Stimulated activated CD8-positive, alpha-beta memory T cell treated with anti-CD3 and anti-CD28 coated beads, Interleukin-7, amount 100 ng/mL, for 48 hours (primary cell): ENCODE measurements around the gene LRRC58.
"Not testable (repeated sequence)": the region's sequence is repeated elsewhere in the genome, so short reads cannot be mapped to it uniquely, and the experiment has no call there.

Experiments used
- DNase-seq, 2 donors: peaks; one replicate each; pipeline ENCODE4 v3.0.0-alpha.2; 2020; ENCODE audit warnings: low read depth in 1 of 2; ENCODE audit errors: extremely low read depth in 1 of 2

Gene LRRC58

DNA sequence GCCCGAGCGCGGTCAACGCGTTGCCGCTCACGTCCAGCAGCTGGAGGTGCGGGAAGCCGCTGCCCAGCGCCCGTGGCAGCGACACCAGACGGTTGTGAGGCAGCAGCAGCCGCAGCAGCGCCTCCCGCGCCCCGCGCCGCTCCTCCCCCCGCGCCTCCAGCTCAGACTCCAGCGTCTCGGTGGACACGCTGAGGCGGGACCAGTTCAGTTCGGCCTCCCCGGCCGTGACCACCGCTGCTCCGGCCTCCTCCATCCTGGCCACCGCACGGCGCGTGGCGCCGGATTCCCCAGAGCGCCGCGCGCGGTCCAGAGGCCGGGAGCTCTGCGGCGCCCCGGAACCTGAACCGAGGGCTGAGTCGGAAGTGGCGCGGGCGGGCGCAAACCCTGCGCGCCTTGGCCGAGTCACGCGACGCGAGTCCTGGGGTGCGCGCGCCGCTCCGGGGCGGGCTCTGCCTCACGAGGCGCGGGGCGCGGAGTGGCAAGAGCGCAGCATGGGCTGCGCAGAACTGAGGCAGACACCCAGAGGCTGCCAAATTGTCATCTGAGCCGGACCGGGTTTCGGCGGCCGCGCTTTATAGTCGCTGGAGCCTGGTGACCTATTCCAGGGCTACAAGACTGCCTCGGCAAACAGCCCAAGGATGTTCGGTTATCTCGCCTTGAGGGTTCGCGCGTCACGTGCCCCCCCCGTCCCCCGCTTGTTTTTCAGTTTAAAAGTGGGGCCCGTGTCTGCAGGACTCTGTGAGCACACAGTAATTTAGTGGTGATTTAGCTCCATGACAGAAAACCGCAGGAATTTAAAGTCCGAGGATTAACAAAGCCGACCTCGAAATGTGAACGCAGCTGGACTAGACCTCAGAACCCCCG, at the start of gene LRRC58:
Gene LRRC58 (minus strand): TSS at position 364 of the 864 bp plus-strand sequence. CDS start 111 bp downstream, at position 253.
- peak; percentile 75 to 80 for DNase-seq

DNA sequence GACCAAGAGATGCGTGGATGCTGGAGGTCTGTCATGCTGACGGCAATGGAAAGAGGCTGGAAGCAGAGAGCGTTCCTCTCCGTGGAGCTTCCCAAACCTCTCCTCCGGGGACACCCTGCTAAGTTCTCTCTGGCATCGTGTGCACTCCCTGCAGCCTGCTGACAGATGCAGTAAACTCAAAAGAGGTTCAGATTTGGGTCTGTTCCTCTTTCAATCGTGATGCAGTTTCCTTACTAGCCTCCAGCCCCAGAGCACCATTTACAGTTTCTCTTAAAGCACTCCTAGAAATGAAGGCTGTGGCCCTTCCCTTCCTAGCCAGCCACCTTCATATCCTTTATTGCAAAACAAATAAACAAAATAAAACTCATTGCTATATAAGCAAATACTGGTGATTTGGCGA, 47.3 kb upstream of the LRRC58 start:
- no peak for DNase-seq

DNA sequence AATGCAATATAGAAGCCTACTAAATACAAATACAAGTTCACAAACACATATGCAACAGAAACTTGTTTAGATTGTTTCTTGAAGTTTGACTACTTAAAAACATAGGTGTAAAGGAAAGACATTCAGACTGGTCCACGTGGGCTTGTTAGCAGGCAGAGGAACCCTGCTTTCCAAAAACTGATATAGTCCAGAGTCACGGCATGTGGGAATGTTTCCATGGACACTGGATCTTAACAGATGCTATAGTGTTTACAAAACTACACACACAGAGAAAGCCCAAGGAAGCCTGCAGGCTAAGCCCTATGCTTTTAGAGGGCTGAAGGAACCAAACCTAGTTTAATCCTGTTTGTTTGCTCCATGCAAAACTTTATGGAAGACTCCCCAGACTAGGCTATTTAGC, 45.2 kb upstream of the LRRC58 start:
- no peak for DNase-seq

DNA sequence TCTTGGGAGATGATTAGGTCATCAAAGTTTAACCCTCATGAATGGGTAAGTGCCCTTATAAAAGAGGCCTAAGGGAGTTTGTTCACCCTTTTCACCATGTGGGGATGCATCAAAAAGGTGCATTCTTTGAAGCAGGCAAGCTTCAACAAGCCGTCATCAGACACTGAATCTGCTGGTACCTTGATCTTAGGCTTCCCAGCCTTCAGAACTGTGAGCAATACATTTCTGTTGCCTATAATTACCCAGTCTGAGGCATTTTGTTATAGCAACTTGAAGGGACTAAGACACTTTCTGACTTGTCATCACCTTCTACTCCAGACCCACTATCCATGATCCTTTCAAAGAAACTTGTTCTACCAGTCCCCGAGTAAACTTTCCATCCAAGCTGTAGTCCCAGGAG, 44.6 kb upstream of the LRRC58 start:
- no peak for DNase-seq

DNA sequence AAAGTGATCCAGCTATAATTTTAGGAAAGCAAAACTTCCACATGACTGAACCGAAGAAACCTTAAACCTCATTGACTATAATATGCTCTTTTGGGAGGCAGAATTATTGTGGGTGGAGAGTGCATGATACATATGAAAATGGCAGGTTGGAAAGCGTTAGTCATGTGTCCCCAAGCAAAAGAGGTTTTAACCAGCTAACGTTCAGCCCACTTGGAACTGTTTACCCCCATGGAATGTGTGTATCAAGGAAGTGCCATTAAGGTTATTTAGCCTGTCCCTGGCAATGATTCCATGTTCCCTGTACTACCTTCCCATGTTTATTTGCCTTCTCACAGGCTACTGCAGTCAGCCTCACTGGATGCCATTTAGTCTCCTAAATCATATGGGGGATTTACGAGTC, 44.1 kb upstream of the LRRC58 start:
- no peak for DNase-seq

DNA sequence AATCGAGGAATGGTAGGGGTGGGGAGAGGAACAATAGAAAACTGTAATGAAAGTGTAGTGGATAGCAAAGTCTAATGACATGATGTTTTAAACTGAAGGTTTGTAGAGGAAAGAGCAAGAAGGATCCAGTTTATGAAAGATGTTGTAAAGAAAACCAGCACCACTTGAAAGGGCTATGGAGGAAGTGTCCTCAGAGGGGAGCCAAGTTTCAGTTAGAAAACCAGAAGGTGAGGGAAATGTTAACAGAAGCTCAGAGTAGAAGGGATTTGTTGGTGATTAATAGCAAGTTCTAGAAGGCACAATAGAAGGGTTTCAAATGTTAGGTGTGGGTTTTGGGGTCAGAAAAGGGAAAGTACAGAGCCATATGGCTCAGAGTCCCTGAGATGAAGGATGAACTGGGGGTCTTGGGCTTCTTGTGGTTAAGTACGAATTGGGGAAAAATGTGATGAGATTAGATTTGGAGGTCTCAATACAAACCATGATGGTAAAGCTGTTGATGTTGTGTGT, 33.8 kb upstream of the LRRC58 start:
- no peak for DNase-seq

DNA sequence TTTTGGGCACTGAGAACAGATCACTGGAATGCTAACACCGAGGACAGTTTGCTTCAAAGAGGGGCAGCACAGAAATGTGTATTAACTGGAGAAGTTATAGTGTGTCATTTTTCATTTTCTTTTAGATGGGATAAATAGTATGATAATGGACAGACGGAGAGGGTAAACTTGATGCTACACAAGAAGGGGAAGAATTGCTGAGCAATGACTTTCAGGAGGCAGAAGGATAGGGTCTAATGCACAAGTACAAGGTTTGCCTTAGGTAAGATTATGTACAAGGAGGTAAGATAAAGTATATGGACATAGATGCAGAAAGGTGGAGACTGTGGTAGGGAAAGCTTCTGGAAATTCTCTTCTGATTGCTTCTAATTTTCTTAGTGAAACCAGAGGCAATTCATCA, 32.3 kb upstream of the LRRC58 start:
- no peak for DNase-seq

DNA sequence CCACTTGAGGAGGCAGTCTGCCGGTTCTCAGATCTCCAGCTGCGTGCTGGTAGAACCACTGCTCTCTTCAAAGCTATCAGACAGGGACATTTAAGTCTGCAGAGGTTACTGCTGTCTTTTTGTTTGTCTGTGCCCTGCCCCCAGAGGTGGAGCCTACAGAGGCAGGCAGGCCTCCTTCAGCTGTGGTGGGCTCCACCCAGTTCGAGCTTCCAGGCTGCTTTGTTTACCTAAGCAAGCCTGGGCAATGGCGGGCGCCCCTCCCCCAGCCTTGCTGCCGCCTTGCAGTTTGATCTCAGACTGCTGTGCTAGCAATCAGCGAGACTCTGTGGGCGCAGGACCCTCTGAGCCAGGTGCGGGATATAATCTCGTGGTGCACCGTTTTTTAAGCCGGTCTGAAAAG, 28.8 kb upstream of the LRRC58 start:
- not testable (repeated sequence) for DNase-seq

DNA sequence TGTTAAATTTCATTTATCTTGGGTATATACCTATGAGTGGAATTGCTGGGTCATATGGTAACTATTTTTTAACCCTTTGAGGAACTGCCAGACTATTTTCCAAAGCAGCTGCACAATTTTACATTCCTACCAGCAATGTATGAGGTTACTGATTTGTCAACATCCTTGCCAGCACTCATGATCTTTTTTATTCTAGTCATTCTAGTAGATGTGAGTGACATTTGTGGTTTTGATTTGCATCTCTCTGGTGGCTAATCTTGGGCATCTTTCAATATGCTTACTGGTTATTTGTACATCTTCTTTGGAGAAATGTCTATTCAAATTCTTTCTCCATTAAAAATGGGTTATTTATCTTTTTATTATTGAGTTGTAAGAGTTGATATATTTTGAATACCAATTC, 21.3 kb upstream of the LRRC58 start:
- DNase-seq: no peak

DNA sequence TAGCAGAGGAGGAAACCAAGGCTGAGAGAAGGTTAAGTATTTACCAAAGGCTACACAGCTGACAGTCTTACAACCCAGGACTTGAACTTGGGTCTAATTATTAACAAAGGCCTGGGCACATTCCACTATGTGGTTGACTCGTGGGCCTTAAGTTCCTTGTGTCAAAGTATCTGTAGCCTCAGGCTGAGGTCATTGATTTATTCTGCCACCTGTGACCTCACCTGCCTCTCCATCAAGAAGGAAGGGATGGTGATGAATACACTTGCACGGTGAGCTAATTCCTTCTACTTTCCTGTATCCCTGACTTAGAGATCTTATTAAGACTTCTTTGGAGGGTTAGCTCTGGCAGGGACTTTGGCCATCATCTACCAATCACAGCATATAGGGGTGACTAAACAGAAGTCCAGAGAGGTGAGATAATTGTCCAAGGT, 19.9 kb upstream of the LRRC58 start:
- DNase-seq: no peak

DNA sequence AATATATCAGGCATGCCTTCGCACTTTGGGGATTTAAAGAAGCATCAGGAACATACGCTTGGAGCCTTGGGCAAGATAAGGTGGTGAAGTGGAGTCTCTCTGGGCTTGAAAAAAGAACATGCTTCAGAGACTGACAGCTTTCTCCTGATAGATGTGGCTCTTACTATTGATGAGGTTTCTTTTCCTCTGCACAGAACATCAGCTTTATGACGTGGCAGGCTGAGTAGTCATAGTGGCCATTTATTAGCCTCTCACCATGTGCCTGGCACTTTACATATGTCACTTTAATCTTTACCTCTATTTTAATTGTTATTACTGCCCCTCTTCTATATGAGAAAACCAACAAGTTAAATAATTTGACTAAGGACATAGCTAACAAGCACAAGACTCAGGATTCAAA, 19.0 kb upstream of the LRRC58 start:
- no peak for DNase-seq

DNA sequence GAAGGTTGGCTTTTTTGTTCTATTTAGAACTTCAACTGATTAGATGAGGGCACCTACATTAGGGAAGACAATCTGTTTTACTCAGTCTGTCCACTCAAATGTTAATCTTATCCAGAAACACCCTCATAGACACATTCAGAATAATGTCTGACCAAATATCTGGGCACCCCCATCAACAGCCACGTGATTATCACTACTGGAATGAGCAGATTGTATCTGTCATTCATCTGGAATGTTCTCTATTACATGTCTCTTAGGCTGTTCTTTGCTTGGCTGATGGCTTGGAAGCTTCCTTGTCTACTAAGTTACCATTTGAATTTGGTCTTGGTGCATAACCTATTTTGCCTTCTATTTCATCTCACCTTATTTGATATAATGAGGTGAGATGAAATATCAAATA, 15.7 kb upstream of the LRRC58 start:
- DNase-seq: no peak

DNA sequence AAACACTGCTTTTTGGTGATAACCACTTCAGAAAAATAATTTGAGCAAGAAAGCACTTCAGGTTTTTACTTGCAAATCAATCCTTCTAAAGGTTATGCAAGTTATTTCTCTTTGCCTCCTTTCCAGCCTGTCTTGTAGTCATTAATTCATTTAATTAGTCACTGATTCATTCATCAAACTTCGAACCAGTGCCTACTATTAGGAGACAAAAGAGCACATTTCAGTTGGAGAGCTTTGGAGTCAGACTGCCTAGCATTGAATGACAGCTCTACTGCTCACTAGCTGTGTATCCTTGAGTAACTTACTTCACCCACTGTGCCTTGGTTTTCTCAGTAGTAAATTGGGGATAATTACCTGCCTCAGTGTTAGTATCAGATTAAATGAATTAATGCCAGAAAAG, 14.9 kb upstream of the LRRC58 start:
- DNase-seq: no peak

DNA sequence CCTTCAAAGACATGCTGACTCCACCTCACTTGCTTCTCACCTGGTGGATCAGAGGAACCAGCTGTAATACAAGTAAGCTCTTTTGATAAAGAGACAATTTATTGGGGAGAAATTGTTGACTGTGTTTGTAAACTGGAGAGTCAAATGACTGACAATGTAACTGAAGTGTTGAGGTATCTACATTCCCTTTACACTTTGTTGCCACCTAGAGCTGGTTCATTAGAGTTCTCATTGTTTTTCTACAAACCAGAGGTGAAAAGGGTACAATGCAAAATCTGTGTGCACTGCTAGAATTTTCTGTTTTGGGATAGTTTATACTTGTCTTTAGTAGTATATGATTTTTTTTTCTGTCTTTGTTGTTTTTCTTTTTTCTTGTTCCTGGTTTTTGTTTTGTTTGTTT, 8.7 kb upstream of the LRRC58 start:
- no peak for DNase-seq

DNA sequence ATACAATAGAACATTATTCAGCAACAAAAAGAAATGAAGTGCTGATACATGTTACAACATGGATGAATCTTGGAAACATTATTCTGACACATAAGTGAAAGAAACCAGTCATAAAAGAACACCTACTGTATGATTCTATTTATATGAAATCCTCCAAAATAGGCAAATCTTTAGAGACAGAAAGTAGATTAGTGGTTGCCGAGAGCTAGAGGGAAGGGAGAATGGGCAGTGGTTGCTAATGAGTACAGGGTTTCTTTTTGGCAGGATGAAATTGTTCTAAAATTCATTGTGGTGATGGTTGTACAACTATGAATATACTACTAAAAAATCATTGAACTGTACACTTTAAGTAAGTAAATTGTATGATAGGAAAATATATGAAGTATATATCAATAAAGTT, 6.3 kb upstream of the LRRC58 start:
- DNase-seq: no peak

DNA sequence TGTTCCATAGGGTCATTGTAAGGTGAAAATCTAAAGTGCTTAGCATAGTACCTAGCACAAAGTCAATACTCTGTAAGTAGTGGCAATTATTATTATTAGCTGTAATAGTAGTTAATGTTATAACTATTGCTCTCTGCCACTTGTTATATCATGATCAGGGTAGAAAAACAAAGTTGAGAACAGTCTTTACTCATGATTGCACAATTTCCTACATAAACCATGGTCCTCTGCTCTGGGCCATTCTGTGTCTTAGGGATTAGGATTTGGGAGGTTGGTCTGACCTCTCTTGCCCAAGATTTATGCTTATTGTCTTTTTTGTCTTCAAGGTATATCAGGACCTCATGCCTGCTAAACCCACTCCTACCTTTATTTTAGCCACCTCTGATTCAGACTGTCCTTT, 4.3 kb upstream of the LRRC58 start:
- no peak for DNase-seq

DNA sequence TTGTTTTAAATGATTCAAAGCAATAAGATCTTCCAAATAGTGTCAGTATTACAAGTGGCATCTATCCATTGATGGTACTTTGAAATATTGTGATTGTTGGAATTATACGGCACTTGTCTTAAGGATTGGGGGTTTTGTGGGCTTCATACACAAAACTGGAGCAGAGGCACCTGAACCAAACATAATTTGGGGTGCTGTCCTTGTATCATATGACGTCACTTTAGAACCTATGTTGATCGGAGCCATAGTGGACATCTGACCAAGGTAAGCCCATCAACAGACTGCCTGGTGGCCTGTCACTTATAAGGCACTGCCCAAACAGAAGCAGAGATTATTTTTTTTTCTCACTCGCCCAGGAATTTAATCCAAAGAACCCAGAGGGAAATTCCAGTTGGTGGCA, 2.9 kb upstream of the LRRC58 start:
- DNase-seq: no peak

DNA sequence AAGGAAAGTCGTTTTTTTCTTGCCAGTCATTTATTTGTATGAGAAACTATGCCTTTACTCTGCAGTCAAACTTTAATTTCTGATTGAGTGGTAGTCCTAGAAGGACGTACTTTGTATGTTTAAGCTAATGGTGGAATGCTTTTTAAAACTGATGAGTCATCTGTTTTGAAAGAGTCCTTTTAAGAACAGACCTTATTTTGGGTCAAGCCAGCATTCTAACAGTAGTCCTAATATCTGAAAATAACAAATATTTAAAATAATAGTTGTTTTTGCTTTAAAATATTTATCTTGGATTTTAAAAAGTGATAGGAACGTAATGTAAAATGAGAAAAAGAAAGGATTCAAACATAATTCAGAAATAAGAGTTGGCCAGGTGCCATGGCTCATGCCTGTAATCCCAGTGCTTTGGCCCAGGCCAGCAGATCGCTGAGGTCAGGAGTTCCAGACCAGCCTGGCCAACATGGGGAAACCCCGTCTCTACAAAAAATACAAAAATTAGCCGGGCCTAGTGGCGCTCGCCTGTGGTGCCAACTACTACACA, 1.3 kb upstream of the LRRC58 start:
- DNase-seq: no peak

DNA sequence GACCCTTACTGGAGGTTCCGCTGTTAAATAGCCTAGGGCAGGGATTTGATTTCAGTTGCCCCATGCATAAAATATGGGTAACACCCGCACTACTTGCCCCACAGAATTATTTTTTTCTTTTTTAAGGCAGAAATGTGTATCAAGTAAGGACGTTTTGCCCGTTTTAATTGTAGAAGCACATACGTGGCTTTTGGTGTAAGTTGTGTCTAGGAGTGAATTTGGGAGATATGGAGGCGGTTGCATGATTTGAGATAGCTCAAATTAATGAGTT, 636 bp upstream of the LRRC58 start:
- DNase-seq: no peak

DNA sequence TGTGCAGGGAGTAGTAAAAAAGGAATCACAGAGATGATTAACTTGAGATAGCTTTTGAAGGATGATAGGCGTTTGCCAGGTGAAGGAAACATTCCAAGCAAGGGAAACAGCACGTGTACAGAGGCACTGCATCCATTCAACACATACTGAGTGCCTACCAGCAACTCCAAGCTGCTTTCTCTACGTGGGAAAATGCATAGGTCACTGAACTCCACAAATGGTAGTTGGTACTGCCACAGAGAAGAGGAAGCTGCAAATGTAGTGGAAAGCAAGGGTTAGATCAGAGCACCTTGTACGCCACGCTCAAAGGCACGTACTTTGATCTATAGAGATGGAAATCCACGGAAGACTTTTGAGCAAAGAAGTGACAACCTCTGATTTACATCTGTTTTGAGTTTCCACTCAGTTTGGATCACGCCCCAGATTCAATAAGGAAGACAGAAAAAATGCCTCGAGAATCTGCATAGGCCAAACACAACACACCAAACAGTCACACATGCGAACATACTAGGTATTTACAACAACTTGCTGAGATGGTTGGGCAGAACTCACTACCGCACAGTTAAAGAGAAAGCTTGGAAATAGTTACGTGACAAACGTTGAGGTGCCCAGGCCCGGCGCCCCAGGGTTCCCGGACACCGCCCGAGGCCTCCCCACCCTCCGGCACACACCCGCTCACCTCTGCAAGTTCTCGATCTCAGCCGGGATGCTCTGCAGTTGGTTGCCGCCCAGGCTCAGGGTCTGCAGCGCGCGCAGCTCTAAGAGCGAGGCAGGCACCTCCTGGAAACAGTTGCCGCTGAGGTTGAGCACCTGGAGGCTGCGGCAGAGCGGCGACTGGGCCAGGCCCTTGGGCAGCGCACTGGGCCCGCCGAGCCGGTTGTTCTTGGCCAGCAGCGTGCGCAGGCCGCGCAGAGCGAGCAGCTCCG, 826 bp downstream of the LRRC58 start:
- DNase-seq: peak; percentile 23 to 26

DNA sequence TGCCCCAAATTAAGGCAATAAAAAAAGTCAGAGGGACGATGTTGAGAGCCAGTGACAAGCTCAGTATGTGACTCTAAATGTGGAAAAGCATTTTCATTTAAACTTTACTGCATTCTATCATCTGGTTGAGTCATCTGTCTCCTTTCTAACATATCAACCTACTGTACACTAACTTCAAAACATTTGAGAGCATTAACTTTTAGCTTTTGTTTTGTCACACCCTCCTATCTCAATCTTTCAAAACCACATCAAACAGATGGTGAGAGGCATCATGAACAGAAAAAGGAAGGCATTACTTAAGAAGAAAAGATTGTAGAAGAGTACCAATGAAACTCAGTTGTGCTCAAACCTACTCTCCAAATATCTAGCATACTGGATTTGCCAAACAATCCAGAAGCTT, 4.8 kb downstream of the LRRC58 start:
- DNase-seq: no peak
